Osteocyte (in vitro differentiated cells): Measurements from ENCODE around the gene FANCL. TPM values are rescaled to one million over a fixed set of nuclear protein-coding genes. Genes with fewer than 3 reads are reported as not detected.

ENCODE experiments used
- DNase-seq: peaks from one replicate; pipeline ENCODE4 v3.0.0; 2021; ENCODE audit warnings: mixed read lengths; ENCODE audit not compliant: unreplicated experiment; ENCODE audit errors: extremely low spot score
- H3K27ac Mint-ChIP-seq: one replicate; pipeline ENCODE4 v1.8.0; 2021; ENCODE audit warnings: mild to moderate bottlenecking, mixed read lengths; ENCODE audit not compliant: unreplicated experiment
- H3K27me3 Mint-ChIP-seq: one replicate; pipeline ENCODE4 v1.8.0; 2021; ENCODE audit warnings: mixed read lengths; ENCODE audit not compliant: unreplicated experiment
- H3K36me3 Mint-ChIP-seq: one replicate; pipeline ENCODE4 v1.8.0; 2021; ENCODE audit warnings: mixed read lengths; ENCODE audit not compliant: unreplicated experiment
- H3K4me1 Mint-ChIP-seq: one replicate; pipeline ENCODE4 v1.8.0; 2021; ENCODE audit warnings: mixed read lengths; ENCODE audit not compliant: unreplicated experiment
- H3K4me3 Mint-ChIP-seq: one replicate; pipeline ENCODE4 v1.8.0; 2021; ENCODE audit warnings: mild to moderate bottlenecking, moderate library complexity, mixed read lengths; ENCODE audit not compliant: unreplicated experiment
- H3K9me3 Mint-ChIP-seq: one replicate; pipeline ENCODE4 v1.8.0; 2021; ENCODE audit warnings: mixed read lengths; ENCODE audit not compliant: unreplicated experiment
- total RNA-seq: library from RNA; stranded (reverse); gene quantifications from 2 replicates; pipeline ENCODE4 v1.2.1, GENCODE V29; 2021
- TF ChIP-seq, protein P1 (sequence below): fragments of 200-600 bp; sonication (generic); IDR thresholded peaks from 2 replicates; pipeline ENCODE4 v1.5.0; 2021; ENCODE audit warnings: antibody characterized with exemption, mild to moderate bottlenecking, moderate library complexity

FANCL gene
- total RNA-seq, 1 donor from 2014 or later = 14.6 TPM

GRCh38 chr2:58133395-58133794 is 107.7 kb downstream of the FANCL start:
- Mint-ChIP-seq H3K4me1 (peaks cover 34% of the 10 kb centered on the region), H3K4me3 (no peak overlapping the region), H3K36me3 (peaks cover 2% of the 10 kb centered on the region), H3K27ac (no peak overlapping the region), H3K9me3 (no peaks in the 10 kb centered on the region), H3K27me3 (no peaks in the 10 kb centered on the region)
- DNase-seq = no peak
- TF ChIP-seq, protein P1, sequence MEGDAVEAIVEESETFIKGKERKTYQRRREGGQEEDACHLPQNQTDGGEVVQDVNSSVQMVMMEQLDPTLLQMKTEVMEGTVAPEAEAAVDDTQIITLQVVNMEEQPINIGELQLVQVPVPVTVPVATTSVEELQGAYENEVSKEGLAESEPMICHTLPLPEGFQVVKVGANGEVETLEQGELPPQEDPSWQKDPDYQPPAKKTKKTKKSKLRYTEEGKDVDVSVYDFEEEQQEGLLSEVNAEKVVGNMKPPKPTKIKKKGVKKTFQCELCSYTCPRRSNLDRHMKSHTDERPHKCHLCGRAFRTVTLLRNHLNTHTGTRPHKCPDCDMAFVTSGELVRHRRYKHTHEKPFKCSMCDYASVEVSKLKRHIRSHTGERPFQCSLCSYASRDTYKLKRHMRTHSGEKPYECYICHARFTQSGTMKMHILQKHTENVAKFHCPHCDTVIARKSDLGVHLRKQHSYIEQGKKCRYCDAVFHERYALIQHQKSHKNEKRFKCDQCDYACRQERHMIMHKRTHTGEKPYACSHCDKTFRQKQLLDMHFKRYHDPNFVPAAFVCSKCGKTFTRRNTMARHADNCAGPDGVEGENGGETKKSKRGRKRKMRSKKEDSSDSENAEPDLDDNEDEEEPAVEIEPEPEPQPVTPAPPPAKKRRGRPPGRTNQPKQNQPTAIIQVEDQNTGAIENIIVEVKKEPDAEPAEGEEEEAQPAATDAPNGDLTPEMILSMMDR = no peak

GRCh38 chr2:58131191-58132011 is 109.7 kb downstream of the FANCL start:
- Mint-ChIP-seq H3K27ac (peak overlapping the region; percentile 96), H3K9me3 (no peaks in the 10 kb centered on the region), H3K4me1 (peaks cover 34% of the 10 kb centered on the region), H3K4me3 (peak overlapping the region; percentile 30), H3K36me3 (no peaks in the 10 kb centered on the region), H3K27me3 (no peaks in the 10 kb centered on the region)
- DNase-seq = no peak
- TF ChIP-seq, protein P1 = peak; percentile 58

DNA sequence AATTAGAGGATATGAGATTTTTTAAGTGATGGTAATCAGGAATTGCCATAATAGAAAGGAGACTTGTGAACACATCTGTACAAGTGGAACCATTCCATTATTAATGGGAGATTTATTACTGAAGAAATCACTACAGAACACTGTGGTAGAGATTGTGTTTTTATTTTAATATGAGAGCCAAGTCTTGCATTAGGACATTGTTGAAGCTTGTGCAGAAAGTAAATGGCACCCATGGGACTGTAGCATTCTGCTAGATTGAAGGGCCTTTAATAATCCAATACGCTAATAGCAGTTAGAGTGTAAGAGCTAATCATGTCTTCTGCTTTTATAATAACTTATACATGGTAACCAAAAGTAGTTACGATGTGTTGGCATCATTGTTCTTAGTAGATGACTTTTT is 110.9 kb downstream of the FANCL start:
- Mint-ChIP-seq H3K4me1 (peaks cover 34% of the 10 kb centered on the region), H3K27ac (no peak overlapping the region), H3K4me3 (no peak overlapping the region), H3K27me3 (no peaks in the 10 kb centered on the region), H3K36me3 (no peaks in the 10 kb centered on the region), H3K9me3 (no peaks in the 10 kb centered on the region)
- no peak for DNase-seq
- TF ChIP-seq, protein P1 = no peak

DNA sequence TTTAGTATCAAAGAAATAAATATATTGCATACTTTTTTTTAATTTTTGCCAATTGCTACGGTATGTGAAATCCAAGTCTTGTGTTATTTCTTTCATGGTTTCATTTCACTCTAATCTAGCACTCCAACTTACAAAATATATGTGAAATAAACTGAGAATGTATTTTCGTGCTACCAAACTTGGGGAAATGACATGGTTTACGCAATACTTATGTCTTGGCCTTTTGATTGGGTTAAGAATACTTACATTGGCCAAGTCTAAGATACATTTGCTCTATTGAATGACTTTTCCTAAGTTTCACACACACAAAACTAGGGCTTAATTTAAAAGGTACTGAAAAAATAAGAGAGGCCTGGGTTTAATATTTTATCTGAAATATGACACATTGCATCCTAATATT is 114.0 kb downstream of the FANCL start:
- no peak overlapping the region for H3K27ac Mint-ChIP-seq
- H3K4me1 Mint-ChIP-seq = peaks cover 24% of the 10 kb centered on the region
- no peaks in the 10 kb centered on the region for H3K9me3 Mint-ChIP-seq
- no peak for DNase-seq
- no peaks in the 10 kb centered on the region for H3K27me3 Mint-ChIP-seq
- TF ChIP-seq, protein P1 = no peak
- H3K4me3 Mint-ChIP-seq = no peak overlapping the region
- no peaks in the 10 kb centered on the region for H3K36me3 Mint-ChIP-seq

- peaks cover 2% of the 10 kb centered on the region for H3K36me3 Mint-ChIP-seq
Observed at GRCh38 chr2:58122540-58122939, 118.6 kb downstream of the FANCL start.

More at GRCh38 chr2:58122540-58122939, 118.6 kb downstream of the FANCL start:
- Mint-ChIP-seq H3K4me3 (no peak overlapping the region), H3K9me3 (no peaks in the 10 kb centered on the region), H3K27me3 (no peaks in the 10 kb centered on the region), H3K27ac (no peak overlapping the region), H3K4me1 (no peaks in the 10 kb centered on the region)
- TF ChIP-seq, protein P1 = no peak
- no peak for DNase-seq
